ENCODE measurements around the gene SLC11A1.

SLC11A1 gene

DNA sequence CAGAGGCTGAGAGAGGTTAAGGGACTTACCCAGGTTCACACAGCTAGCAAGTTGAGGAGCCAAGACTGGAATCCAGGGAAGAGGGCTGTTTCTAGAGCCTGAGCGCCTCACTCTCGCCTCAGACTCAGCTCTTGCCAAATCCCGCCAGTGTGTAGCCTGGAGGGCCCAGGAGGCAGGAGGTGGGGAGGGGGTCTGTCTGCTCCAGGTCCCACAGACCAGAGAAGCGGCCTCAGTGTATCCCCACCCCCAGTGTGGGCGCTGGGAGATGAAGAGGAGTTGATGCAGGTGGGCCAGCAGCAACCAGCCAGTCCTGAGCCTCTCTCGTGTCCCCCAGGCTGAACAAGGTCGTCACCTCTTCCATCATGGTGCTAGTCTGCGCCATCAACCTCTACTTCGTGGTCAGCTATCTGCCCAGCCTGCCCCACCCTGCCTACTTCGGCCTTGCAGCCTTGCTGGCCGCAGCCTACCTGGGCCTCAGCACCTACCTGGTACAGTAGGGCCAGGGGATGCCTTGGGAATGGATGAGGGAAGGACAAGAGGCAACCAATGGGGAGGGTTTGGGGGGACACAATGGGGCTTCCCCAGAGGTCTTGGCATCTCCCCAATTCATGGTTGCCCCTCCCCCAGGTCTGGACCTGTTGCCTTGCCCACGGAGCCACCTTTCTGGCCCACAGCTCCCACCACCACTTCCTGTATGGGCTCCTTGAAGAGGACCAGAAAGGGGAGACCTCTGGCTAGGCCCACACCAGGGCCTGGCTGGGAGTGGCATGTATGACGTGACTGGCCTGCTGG lies 12.4 kb downstream of the SLC11A1 start:
- no peaks in the 10 kb centered on the region for H3K36me3 ChIP-seq (ENCODE audit: control insufficient read depth in 2 of 2, insufficient read depth in 1 of 2, low read length in 2 of 2)
- no peak overlapping the region for H3K4me3 ChIP-seq (ENCODE audit: low read depth, low read length)
- TF ChIP-seq ZNF776 (tag by site-specific recombination; IDR thresholded peaks at IDR 0.05; ENCODE audit: borderline replicate concordance) (no peak), SCRT2 (tag by site-specific recombination; IDR thresholded peaks at IDR 0.05) (peak; percentile 70; the same call in 1 of the 2 replicates)
- CTCF ChIA-PET, result interaction anchor here (0.6 to 3.4 kb wide), 8 partner anchors 9 to 123 kb away, joined by 3 to 20 read pairs (median 4); partner anchors contain the start of gene VIL1
- POLR2A ChIA-PET, result no interaction called here
- no peaks in the 10 kb centered on the region for H3K9me3 ChIP-seq (ENCODE audit: control insufficient read depth, insufficient read depth, low read depth, low read length)
- no peak overlapping the region for H3K27ac ChIP-seq (ENCODE audit: extremely low read depth, low read depth, low read length)
- H3K4me1 ChIP-seq (ENCODE audit: control insufficient read depth, insufficient read depth, low read length), result peaks cover 15% of the 10 kb centered on the region

DNA sequence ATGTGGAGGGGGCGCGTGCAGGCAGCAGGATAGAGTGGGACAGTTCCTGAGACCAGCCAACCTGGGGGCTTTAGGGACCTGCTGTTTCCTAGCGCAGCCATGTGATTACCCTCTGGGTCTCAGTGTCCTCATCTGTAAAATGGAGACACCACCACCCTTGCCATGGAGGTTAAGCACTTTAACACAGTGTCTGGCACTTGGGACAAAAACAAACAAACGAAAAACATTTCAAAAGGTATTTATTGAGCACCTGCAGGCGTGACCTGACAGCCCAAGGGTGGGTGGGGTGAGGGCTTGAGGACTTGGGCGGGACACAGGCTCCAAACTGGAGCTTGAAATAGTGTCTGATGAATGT lies 13.0 kb downstream of the SLC11A1 start:
- H3K36me3 ChIP-seq (ENCODE audit: control insufficient read depth in 2 of 2, insufficient read depth in 1 of 2, low read length in 2 of 2), result no peaks in the 10 kb centered on the region
- 0 out of 2 replicates have a peak, but pooled peaks have one; percentile 7 for TF ChIP-seq SCRT2 (tag by site-specific recombination; IDR thresholded peaks at IDR 0.05)
- TF ChIP-seq, protein P1, sequence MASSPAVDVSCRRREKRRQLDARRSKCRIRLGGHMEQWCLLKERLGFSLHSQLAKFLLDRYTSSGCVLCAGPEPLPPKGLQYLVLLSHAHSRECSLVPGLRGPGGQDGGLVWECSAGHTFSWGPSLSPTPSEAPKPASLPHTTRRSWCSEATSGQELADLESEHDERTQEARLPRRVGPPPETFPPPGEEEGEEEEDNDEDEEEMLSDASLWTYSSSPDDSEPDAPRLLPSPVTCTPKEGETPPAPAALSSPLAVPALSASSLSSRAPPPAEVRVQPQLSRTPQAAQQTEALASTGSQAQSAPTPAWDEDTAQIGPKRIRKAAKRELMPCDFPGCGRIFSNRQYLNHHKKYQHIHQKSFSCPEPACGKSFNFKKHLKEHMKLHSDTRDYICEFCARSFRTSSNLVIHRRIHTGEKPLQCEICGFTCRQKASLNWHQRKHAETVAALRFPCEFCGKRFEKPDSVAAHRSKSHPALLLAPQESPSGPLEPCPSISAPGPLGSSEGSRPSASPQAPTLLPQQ (tag by site-specific recombination; IDR thresholded peaks at IDR 0.05), result no peak
- H3K4me1 ChIP-seq (ENCODE audit: control insufficient read depth, insufficient read depth, low read length), result peaks cover 15% of the 10 kb centered on the region
- H3K4me3 ChIP-seq (ENCODE audit: low read depth, low read length), result no peak overlapping the region
- H3K9me3 ChIP-seq (ENCODE audit: control insufficient read depth, insufficient read depth, low read depth, low read length), result no peaks in the 10 kb centered on the region
- CTCF ChIA-PET, result interaction anchor here (0.6 to 3.4 kb wide), 5 partner anchors 48 to 121 kb away, joined by 3 to 20 read pairs (median 3); no protein-coding TSS in a partner anchor
- no peak overlapping the region for H3K27ac ChIP-seq (ENCODE audit: extremely low read depth, low read depth, low read length)
- POLR2A ChIA-PET, result interaction anchor here (2.2 kb wide), 1 partner anchor 124 kb away, joined by 11 read pairs; the partner anchor contains the start of genes AAMP and PNKD

DNA sequence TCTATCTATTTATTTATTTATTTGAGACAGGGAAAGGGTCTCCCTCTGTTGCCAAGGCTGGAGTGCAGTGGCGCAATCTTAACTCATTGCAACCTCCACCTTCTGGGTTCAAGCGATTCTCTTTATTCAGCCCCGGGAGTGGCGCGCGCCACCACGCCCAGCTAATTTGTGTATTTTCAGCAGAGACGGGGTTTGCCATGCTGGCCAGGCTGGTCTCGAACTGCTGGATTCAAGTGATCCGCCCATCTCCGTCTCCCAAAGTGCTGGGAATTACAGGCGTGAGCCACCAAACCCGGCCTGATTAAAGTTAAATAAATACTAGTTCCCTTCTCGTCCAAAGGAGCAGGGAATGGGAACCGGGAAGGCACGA lies 13.4 kb downstream of the SLC11A1 start:
- H3K27ac ChIP-seq (ENCODE audit: extremely low read depth, low read depth, low read length), result peak overlapping the region; percentile 93; the same call in 1 of the 2 replicates
- peak overlapping the region; percentile 74 for H3K4me3 ChIP-seq (ENCODE audit: low read depth, low read length)
- CTCF ChIA-PET, result interaction anchor here (0.6 to 3.4 kb wide), 6 partner anchors 48 to 121 kb away, joined by 3 to 20 read pairs (median 3); no protein-coding TSS in a partner anchor
- TF ChIP-seq, protein P2, sequence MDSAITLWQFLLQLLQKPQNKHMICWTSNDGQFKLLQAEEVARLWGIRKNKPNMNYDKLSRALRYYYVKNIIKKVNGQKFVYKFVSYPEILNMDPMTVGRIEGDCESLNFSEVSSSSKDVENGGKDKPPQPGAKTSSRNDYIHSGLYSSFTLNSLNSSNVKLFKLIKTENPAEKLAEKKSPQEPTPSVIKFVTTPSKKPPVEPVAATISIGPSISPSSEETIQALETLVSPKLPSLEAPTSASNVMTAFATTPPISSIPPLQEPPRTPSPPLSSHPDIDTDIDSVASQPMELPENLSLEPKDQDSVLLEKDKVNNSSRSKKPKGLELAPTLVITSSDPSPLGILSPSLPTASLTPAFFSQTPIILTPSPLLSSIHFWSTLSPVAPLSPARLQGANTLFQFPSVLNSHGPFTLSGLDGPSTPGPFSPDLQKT (IDR thresholded peaks at IDR 0.05; ENCODE audit: borderline replicate concordance, low read depth, low read length), result no peak
- TF ChIP-seq SP7 (tag by site-specific recombination; IDR thresholded peaks at IDR 0.05) (no peak), ZNF549 (tag by site-specific recombination; IDR thresholded peaks at IDR 0.05) (no peak), ZNF175 (tag by site-specific recombination; IDR thresholded peaks at IDR 0.05) (no peak), ZNF664 (tag by site-specific recombination; IDR thresholded peaks at IDR 0.05) (no peak), ZBTB48 (tag by site-specific recombination; IDR thresholded peaks at IDR 0.05) (no peak), ZFHX2 (tag by site-specific recombination; conservative IDR thresholded peaks at IDR 0.05) (no peak), KLF7 (tag by site-specific recombination; IDR thresholded peaks at IDR 0.05; ENCODE audit: borderline replicate concordance) (no peak), ZNF791 (tag by site-specific recombination; IDR thresholded peaks at IDR 0.05) (no peak), ZNF157 (tag by site-specific recombination; IDR thresholded peaks at IDR 0.05) (no peak), ZNF530 (tag by site-specific recombination; IDR thresholded peaks at IDR 0.05; ENCODE audit: low read depth) (no peak), ZNF23 (tag by site-specific recombination; IDR thresholded peaks at IDR 0.05; ENCODE audit: borderline replicate concordance) (no peak), ZNF48 (tag by site-specific recombination; IDR thresholded peaks at IDR 0.05) (no peak), RBAK (tag by site-specific recombination; IDR thresholded peaks at IDR 0.05) (no peak), ZNF266 (tag by site-specific recombination; IDR thresholded peaks at IDR 0.05; ENCODE audit: low read depth) (no peak), ZNF19 (tag by site-specific recombination; IDR thresholded peaks at IDR 0.05; ENCODE audit: low read depth) (no peak), ZNF707 (tag by site-specific recombination; IDR thresholded peaks at IDR 0.05) (no peak)
- TF ChIP-seq, protein P3, sequence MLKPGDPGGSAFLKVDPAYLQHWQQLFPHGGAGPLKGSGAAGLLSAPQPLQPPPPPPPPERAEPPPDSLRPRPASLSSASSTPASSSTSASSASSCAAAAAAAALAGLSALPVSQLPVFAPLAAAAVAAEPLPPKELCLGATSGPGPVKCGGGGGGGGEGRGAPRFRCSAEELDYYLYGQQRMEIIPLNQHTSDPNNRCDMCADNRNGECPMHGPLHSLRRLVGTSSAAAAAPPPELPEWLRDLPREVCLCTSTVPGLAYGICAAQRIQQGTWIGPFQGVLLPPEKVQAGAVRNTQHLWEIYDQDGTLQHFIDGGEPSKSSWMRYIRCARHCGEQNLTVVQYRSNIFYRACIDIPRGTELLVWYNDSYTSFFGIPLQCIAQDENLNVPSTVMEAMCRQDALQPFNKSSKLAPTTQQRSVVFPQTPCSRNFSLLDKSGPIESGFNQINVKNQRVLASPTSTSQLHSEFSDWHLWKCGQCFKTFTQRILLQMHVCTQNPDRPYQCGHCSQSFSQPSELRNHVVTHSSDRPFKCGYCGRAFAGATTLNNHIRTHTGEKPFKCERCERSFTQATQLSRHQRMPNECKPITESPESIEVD (tag by site-specific recombination; IDR thresholded peaks at IDR 0.05), result no peak
- TF ChIP-seq, protein P4, sequence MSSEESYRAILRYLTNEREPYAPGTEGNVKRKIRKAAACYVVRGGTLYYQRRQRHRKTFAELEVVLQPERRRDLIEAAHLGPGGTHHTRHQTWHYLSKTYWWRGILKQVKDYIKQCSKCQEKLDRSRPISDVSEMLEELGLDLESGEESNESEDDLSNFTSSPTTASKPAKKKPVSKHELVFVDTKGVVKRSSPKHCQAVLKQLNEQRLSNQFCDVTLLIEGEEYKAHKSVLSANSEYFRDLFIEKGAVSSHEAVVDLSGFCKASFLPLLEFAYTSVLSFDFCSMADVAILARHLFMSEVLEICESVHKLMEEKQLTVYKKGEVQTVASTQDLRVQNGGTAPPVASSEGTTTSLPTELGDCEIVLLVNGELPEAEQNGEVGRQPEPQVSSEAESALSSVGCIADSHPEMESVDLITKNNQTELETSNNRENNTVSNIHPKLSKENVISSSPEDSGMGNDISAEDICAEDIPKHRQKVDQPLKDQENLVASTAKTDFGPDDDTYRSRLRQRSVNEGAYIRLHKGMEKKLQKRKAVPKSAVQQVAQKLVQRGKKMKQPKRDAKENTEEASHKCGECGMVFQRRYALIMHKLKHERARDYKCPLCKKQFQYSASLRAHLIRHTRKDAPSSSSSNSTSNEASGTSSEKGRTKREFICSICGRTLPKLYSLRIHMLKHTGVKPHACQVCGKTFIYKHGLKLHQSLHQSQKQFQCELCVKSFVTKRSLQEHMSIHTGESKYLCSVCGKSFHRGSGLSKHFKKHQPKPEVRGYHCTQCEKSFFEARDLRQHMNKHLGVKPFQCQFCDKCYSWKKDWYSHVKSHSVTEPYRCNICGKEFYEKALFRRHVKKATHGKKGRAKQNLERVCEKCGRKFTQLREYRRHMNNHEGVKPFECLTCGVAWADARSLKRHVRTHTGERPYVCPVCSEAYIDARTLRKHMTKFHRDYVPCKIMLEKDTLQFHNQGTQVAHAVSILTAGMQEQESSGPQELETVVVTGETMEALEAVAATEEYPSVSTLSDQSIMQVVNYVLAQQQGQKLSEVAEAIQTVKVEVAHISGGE (tag by site-specific recombination; conservative IDR thresholded peaks at IDR 0.05; ENCODE audit: low read depth), result no peak
- no peaks in the 10 kb centered on the region for H3K9me3 ChIP-seq (ENCODE audit: control insufficient read depth, insufficient read depth, low read depth, low read length)
- peaks cover 15% of the 10 kb centered on the region for H3K4me1 ChIP-seq (ENCODE audit: control insufficient read depth, insufficient read depth, low read length)
- POLR2A ChIA-PET, result interaction anchor here (0.6 to 2.2 kb wide), 2 partner anchors 12 to 125 kb away, joined by 4 to 11 read pairs; partner anchors contain the start of genes AAMP and PNKD
- H3K36me3 ChIP-seq (ENCODE audit: control insufficient read depth in 2 of 2, insufficient read depth in 1 of 2, low read length in 2 of 2), result no peaks in the 10 kb centered on the region
